GM18951 (cell line): Measurements from ENCODE around the gene RGS7.
"Not testable (repeated sequence)": the region's sequence is repeated elsewhere in the genome, so short reads cannot be mapped to it uniquely, and the experiment has no call there.

Experiments used
- POLR2A ChIP-seq: IDR thresholded peaks from 4 replicates; pipeline ENCODE4 v1.6.1; 2011; ENCODE audit warnings: mild to moderate bottlenecking; ENCODE audit not compliant: insufficient read length, insufficient read depth; ENCODE audit errors: extremely low read depth
- in situ Hi-C: fragments of 300-500 bp; cut with MboI; formaldehyde crosslinking; loops from one replicate; pipeline ENCODE4 v1.12.0; 2022; ENCODE audit warnings: low sequenced_read_pairs, mixed read lengths, inconsistent platforms; ENCODE audit not compliant: unreplicated experiment

The RGS7 gene

GRCh38 chr1:241323514-241324195, 33.4 kb downstream of the RGS7 start:
- in situ Hi-C loops = no loop called here
- TF ChIP-seq POLR2A = no peak

GRCh38 chr1:241317676-241318075, 39.3 kb downstream of the RGS7 start:
- TF ChIP-seq POLR2A = no peak
- in situ Hi-C loops = no loop called here

GRCh38 chr1:241316372-241316771, 40.6 kb downstream of the RGS7 start:
- no peak for TF ChIP-seq POLR2A
- in situ Hi-C loops = no loop called here

GRCh38 chr1:241311056-241311746, 45.8 kb downstream of the RGS7 start:
- in situ Hi-C loops = no loop called here

GRCh38 chr1:241310451-241310850, 46.6 kb downstream of the RGS7 start:
- in situ Hi-C loops = no loop called here
- TF ChIP-seq POLR2A = no peak

More at GRCh38 chr1:241311056-241311746, 45.8 kb downstream of the RGS7 start:
- no peak for TF ChIP-seq POLR2A

- in situ Hi-C loops = no loop called here
- TF ChIP-seq POLR2A = no peak
Measured at GRCh38 chr1:241309651-241310050, 47.4 kb downstream of the RGS7 start.

- TF ChIP-seq POLR2A = no peak
- in situ Hi-C loops = no loop called here
Measured at GRCh38 chr1:241308471-241308870, 48.5 kb downstream of the RGS7 start.

GRCh38 chr1:241308011-241308410, 49.0 kb downstream of the RGS7 start:
- in situ Hi-C loops = no loop called here
- no peak for TF ChIP-seq POLR2A

- no peak for TF ChIP-seq POLR2A
- in situ Hi-C loops = no loop called here
Measured at GRCh38 chr1:241306125-241306790, 50.7 kb downstream of the RGS7 start.

- in situ Hi-C loops = not testable (repeated sequence)
Measured at GRCh38 chr1:241302024-241302423, 55.0 kb downstream of the RGS7 start.

- TF ChIP-seq POLR2A = no peak
- in situ Hi-C loops = no loop called here
Measured at GRCh38 chr1:241299347-241299746, 57.7 kb downstream of the RGS7 start.

GRCh38 chr1:241292973-241293372, 64.0 kb downstream of the RGS7 start:
- in situ Hi-C loops = no loop called here
- TF ChIP-seq POLR2A = no peak

- in situ Hi-C loops = not testable (repeated sequence)
Measured at GRCh38 chr1:241291548-241291947, 65.5 kb downstream of the RGS7 start.

- TF ChIP-seq POLR2A = no peak
- in situ Hi-C loops = no loop called here
Measured at GRCh38 chr1:241286486-241286885, 70.5 kb downstream of the RGS7 start.

GRCh38 chr1:241276391-241276790, 80.6 kb downstream of the RGS7 start:
- in situ Hi-C loops = no loop called here
- no peak for TF ChIP-seq POLR2A
